ENCODE data around the gene SERPINH1.

GRCh38 chr11:75565916-75566762 lies 4.1 kb downstream of the SERPINH1 start:
- TF ChIP-seq POLR2A (IDR thresholded peaks at IDR 0.05) (no peak), CTCF (IDR thresholded peaks at IDR 0.05) (no peak)
